Left kidney (tissue), 2 donors: ENCODE measurements around the gene PDE3A. TPM values are rescaled to one million over a fixed set of nuclear protein-coding genes. Genes with fewer than 3 reads are reported as not detected.

Experiments used
- DNase-seq: peaks from one replicate; pipeline ENCODE4 v3.0.0-alpha.2; 2013
- polyA plus RNA-seq: library from polyadenylated mRNA; unstranded; fragments of 120-200 nt; gene quantifications from one replicate; pipeline ENCODE4 v1.2.1, GENCODE V29; 2013; ENCODE audit not compliant: insufficient read length

Gene PDE3A
- polyA plus RNA-seq, 1 donor: 26.8 TPM

DNA sequence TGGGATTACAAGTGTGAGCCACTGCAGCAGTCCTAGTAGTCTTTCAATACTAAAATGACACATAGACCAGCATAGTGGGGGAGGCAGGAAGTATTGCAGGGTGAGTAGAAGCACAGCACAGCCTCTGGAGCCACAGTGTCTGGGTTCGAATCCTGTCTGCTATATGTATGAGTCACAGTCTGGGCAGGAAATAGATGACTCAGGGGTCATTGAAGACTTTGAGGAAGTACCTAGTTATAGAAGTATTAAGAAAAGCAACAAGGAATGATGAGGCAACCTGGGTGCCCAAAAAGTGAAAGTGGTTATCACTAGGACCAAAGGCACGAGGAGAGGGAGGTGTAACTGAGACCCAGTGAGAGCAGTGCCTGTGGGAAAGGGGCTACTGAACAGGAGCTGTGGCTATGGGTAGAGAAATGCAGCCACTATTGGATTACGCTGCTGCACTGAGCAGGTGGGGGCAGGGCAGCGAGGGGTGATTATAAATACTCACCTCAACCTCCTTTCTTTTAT is 124.0 kb downstream of the PDE3A start:
- DNase-seq: no peak

DNA sequence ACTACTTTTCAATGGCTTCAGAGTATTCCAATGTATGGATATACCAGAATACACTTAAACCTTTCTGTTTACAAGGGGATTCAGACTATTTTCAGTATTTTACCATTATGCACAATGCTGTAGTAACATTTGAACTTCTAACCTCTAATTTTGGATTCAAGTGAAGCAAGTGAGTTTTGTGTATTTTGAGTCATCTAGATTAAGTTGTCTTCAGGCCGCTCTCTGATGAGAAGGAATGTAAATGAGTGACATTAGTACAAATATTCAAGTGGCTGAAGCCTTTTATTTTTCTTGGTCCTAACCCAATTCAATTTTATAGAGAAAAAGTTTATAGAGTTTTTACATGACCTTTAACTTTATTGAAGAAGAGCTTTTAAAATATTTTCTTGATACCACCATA is 125.6 kb downstream of the PDE3A start:
- DNase-seq: no peak

DNA sequence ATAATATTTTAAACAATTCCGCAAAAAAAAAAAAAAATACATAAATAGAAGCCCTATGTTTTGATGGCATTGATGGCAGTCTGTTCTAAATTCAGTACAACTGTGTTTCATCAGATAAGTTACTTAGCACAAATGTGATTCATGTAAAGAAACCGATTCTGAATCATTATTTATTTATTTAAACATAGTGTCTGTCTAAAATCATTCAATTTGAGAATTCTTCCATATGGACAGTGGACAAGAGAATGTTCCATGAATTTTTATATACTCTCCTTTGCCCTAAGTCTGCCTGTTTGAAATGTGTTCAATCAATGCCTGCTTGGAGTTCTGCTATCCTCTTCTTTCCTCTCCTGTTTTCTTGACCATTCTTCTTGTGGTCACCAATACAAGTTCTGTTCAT is 126.5 kb downstream of the PDE3A start:
- DNase-seq: no peak

DNA sequence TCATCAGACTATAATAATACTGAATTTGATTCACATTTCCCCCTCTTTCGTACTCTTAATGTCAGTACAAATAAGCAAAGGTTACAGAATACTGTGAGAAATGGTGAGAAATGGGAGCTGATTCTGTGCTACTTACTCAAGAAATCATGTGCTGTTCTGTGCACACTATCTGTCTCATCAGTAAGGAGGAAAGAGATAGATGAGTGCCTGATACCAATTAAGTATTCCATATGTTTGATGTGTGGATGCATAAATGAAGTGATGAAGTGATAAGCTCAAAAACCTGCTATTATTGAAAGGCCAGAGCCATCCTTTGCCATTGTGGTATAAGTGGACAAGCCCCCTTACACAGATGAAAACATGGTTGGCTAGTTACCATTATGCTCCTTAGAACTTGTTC is 127.7 kb downstream of the PDE3A start:
- DNase-seq: no peak

DNA sequence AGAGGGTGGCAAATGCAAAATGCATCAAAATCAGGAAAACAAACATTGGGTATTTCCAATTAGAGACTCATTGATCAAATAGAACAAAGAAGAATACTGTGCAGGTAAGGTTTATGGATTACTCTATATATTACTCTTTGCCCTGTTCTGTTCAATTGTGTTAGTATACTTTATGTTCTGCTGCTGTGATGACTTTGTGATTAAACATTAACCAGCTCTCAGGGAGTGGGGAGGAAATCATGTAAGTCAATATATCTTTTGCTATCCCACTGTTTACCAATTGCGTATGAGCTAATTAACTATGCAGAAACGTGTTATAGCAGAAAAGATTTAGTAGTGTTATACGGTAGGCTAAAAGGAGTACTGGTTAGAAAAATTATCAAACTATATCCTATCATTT is 129.4 kb downstream of the PDE3A start:
- no peak for DNase-seq

DNA sequence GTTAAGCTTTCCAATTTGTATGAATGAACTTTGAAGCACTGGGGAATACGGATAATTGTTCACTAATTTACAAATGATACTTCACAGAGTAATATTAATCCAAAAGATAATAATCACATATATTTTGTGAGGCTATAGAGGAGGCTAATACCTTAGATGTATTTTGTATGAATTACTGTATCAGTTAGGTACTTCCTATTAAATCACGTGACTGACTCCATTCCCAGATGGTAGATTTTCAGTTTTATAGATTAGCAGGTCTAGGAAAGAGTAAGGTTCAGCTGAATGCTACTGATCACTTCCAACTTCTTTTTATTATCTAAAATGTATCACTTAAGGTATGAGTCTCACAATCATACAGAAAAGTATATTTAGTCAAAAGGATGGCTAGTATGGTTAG is 133.6 kb downstream of the PDE3A start:
- no peak for DNase-seq

DNA sequence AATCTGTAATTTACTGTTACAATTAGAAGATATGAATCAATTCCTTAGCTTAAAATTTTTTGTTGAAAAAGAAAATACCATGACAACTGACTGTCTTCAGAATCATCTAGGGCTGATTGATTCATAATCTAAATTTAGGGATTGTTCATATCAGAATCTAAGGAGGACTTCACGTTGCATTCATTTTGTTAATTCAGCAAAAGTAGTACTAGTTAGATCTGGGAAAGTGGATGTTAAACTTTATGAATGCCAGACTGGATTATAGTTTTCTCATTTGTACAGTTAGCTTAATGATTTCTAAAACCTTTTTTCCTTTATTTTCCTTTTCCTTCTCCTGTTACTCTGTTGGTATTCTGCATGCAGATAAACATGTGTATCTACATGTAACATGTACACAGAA is 135.5 kb downstream of the PDE3A start:
- DNase-seq: no peak

DNA sequence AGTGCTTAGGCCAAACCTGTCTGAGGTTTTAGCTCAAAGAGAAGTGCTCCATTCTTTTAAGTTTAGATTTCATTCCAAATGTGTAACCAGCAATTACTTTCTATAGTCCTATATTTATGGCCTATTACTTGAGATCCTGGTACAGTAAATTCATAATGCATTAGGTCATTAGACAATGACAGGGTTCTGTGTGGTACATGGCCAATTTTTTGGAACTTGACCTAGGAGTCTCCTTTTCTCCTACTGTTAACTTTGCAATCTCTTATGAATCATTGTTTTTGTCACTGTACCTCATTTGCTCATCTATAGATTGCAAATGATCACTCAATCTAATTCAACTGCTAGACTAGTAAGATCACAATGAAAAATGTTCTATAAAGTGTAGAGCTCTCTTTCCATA is 136.7 kb downstream of the PDE3A start:
- no peak for DNase-seq

DNA sequence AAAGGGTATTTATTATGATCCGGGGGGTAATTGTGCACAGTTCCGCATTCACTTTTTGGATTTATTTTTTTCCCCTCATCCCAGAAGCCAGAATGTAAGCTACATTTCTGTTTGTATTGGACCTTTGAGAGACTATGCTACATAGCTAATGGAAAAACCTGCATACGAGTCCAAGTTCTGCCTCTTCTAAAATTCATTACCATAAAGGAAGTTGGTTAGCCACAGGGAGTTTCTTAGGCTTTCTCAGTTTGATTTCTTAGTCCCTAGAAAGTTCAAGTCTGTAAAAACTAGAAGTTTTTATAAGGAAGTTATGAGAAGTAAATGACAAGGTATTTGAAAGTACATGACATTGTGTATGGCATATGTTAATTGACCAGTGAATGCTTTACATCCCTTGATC is 138.7 kb downstream of the PDE3A start:
- no peak for DNase-seq

DNA sequence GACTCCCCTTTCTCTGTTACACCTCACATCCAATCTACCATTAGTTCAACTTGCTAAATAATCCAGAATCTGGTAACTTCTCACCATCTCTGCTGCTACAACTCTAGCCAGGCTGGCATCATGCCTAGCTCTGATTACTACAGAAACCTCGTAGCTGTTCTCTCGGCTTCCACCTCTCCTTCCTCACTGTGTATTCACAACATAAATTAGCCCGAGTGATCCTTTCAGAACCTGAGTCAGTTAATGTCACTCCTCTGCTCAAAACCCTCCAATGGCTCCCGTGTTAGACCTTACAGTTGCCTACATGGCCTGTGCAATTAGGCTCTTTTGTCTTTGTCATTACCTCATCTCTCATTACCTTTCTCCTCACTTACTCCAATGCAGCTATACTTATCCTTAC is 139.4 kb downstream of the PDE3A start:
- no peak for DNase-seq

DNA sequence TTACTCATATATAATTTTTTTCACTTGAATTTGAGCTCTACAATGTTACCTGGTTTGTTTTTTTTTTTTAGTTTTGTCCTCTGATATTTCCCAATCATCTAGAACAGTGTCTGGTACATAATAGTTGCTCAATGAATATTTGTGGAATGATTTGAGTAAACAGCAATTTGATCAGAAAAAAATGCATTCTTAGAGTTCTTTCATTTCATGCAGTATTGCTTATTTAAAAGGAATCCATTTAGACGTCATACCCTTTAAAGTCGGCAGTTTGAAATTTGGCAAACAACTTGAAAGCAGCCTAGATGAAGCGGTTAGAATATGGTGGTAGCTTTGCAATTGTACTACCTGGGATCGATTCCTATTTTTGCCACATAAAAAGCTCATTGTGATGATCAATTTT is 140.0 kb downstream of the PDE3A start:
- no peak for DNase-seq

DNA sequence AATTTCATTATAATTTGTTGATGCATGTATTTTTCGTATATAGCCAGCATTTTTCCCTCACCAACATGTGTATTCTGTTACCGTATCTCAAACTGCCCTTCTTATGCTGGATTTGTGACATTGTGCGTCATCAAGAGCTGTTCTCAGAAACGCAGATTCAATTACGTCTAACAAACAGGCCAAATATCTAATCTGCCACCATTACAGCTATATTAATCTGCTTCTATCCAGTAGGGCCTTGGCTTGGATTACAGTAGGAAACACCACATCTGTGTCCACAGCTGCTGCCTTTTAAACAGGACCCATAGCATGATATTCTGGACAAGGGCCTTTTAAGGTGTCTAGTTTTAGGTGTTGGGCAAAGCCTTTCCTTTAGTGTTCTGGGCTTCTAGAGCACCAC is 140.6 kb downstream of the PDE3A start:
- no peak for DNase-seq

DNA sequence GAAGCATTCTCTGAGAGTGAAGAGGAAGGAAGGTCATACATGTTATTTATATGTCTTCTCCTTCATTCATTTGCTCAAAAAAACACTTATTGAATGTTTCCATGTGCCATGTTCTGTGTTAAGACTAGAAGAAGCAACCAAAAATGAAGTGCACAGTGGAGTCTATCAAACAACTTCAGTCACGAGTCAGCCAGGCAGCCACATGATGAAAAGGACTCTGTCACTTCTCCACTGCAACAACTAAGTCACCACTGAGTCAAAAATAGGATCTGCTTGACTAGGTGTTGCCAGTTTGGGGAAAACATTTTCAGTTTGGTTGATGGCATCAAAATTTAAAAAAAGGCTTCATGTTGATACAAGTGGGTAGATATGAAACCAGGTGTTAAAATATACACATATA is 142.5 kb downstream of the PDE3A start:
- DNase-seq: no peak

DNA sequence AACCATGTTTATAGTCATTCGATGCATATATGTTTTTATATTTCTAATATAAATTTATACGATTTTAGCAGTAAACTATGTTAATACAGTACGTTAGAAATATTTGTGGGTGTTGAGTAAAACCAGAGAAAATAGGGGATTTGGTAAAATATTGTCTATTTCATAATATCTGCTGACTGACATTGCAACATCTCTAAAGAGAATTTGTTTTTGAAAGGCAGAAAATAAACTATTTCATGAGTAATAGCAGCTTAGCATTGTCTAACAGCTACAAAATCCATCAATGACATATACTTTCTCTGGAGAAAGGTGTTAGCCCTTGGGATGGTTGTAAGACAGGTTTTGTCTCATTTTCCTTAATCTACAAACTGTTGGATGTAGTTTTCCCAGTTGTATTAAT is 144.9 kb downstream of the PDE3A start:
- DNase-seq: no peak

DNA sequence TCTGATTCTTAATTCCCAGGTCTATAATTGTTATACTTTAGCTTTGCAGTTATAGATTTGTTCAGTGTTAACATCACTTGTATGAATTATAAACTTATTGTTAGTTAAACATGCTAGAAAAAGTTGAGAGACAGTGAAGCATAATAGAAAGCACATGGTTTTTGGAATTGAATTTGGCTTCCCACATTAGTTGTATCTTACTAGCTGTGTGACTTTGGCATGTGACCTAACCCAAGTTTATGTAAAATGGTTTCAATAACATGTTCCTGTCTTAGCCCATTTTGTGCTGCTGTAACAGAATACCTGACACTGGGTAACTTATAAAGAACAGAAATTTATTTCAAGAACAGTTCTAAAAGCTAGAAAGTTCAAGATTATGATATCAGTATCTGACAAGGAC is 146.3 kb downstream of the PDE3A start:
- no peak for DNase-seq

DNA sequence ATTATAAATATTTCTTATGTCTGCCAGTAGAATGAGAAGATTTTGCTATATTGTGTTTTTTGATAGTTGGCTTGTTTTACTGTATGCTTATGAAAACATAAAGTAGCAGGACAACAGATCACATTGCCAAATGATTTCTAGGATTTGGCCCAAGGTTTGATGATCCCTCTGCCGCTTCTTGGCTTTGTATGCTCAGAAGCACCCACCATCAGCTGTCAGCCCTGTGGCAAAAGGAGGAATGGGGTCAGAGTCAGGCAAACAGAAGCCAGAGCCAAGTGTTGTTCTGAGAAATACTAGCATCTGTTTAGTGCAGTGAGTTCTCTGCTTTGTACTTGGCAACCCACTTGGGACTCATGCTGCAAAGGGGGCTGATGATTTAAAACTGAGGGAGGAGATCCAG is 152.2 kb downstream of the PDE3A start:
- DNase-seq: no peak

DNA sequence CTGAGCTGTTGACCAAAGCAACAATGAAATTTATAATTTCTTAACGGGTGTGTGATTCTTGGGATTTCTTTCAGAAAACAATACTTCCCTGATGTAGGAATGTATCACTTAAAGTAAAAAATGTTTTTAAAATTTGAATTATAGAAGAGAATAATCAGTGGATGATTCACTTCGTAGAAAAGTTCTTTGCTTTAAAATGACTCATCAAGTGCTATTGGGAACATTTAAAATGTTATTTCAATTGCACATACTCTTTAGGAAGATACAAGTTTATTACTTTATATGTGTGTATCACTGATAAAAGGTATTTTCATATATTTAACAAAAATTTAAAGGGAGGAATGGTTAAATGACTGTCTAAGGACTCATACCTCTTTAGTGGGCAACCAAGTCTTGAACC is 155.3 kb downstream of the PDE3A start:
- DNase-seq: no peak

DNA sequence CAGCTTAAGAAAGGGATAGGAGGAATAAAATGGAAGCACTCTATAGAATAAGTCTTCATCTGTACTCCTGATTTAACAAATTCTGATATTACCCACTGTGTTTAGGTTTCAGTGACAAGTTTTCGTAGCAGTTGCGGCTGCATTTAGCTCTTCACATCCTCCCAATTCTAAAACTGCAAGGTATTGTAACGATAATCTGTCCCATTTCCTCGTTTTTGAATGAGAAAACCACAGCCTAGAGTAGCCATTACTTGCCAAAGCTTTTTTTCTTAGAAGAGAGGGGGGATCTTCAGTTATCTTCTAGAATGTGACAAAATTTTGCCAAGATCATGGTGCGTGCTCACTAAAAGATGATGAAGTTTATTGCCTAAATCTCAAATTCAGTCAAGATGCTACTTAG is 155.8 kb downstream of the PDE3A start:
- DNase-seq: no peak

DNA sequence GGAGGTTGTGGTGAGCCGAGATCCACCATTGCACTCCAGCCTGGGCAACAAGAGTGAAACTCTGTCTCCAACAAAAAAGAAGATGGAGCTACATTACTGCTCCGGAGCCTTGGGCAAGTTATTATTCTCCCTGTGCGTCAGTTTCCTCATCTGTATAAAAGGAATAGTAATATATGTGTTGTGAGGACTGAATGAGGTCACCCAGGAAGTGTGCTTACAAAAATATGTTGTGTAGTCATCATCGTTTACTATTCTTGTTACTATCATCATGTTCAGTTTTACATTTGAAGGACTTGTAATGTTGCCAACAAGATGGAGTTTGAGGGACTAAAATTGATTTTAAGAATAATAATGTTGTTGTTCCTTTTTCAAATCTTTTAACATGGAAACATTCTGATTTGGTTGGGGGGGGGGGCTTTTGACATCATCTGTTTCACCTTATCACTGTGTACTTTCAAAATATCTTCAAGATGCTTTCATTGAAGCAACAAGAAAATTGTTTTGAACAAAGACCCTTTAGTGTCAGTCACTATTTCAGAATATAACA is 156.8 kb downstream of the PDE3A start:
- DNase-seq: no peak

DNA sequence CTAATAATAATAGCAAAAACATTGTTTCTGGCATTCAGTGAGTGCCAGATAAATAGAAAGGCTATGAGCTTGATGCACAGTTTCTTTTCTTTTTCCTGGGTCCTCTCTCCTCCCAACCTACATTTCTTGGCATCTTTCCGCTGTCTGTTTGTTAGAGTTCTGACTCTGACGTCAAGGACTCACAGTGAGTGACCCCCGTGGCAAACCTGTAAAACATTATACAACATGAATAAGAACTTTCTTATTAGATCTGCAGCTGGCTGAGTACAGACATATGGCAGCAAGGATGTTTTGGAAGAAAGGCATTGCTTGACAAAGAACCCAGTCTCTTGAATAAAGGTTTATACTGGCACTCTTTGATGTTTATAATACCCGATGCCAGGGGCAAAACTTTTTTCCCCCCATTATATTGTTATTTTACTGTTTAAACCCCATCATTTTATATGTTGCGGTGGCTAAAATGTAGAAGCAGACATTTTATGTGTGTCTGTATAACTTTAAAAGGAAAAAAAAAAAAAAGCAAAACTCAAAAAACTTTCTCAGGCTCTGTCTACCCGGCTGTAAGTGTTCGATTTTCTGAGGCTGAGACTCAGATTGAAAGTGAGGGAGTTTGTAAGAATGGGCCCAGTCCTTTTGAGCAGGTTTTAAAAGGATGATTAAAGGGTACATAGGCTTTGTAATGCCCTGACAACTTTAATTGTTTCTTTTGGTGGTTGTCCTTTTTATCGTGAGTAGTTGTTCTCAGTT is 159.3 kb downstream of the PDE3A start:
- DNase-seq: peak; percentile 32

DNA sequence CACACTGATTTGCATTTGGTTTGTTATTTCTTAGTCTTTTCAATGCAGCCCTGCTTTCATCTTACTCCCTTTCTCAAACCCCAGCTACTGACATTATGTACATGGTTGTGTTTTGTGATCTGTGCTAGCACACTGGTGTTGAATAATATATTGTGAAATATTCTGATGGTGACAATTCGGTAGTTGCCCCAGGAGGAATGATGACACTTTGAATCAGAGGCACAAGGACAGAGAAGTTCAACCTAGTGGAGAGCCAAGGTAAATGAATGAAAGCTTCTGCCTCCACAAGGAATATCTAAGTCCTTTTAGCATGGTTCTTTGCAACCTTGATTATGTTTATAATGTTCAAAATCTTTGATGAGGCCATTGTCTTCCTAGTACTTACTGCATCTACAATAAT is 159.9 kb downstream of the PDE3A start:
- DNase-seq: no peak

DNA sequence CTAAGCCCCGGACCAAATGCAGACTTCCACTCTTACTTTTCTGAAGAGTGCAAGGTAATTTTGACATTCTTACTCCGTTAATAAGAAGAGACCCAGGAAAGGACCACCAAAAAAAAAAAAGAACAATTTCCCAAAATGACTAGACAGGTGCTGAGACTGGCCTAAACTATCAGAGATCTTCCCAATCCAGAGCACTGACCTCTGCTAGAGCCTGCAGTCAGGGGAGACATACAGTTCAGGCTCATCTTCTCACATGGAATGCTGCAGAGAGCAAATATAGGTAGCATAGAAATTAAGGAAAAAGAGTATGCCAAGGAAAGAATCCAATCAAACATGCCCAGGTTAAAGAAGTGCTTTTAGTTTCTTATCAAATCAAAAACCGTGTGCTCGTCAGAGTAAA is 177.9 kb downstream of the PDE3A start:
- DNase-seq: no peak

DNA sequence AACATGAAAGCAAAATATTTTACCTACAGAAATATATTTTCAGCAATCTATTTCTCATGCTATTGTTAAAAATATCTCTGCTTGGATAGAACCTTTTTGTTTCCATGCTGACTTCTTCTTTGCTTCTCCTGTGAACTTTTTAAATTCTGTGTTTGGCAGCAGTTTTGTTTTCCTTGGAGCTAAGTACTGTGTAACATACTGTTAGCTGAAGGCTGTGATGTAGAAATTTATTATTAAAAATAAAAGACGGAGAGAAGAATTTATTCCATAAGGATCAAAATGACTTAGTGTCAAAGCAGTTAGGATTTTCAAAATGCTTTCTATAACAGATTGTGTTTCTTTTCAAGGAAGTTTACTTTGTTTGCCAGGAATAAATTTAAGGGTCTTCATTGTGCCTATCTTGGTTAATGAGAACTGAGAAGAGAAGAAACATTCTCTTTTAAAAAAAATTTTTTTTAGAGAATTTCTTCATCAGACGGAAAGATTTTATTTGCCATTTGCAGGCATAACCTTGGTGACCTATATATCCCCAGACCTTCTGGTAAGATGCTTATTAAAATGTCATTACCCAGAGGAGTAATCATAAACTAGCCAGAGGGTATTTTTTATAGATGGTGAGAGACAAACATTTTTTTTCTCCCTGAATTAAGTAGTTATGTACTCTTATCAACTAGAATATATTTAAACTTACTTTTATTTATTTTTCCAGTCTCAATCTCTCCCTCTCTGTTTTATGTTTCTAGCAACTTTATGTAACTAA is 179.7 kb downstream of the PDE3A start:
- peak; percentile 49 for DNase-seq

DNA sequence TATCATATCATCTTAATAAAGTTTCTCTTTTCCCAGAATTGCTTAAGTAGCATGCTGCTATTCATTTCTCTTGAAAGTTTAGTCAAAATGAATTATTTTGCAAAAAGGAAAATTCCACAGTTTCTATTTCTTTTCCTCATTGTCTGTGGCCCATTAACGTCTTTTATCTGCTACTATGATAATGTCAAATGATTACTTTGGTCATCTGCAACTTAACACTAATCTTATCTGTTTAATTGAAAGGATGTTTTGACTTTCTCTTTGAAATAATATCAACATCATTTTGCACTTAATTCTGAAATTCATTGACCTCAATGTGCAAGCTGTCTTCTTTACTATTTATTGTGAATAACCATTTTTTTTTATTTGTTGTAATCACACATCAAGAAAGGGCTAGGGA is 180.3 kb downstream of the PDE3A start:
- no peak for DNase-seq
